GM13976 (cell line): ENCODE results near the gene SPOCK1.

Experiments used
- DNase-seq: peaks from one replicate; pipeline ENCODE4 v3.0.0; 2012; ENCODE audit warnings: low spot score
- CTCF ChIP-seq: IDR thresholded peaks from 2 replicates; pipeline ENCODE4 v1.5.1; 2012; ENCODE audit warnings: borderline replicate concordance, mild to moderate bottlenecking; ENCODE audit not compliant: insufficient read depth; ENCODE audit errors: extremely low read depth, missing control alignments, control extremely low read depth
- in situ Hi-C: fragments of 300-500 bp; cut with MboI; formaldehyde crosslinking; loops from one replicate; pipeline ENCODE4 v1.12.0; 2022; ENCODE audit warnings: low sequenced_read_pairs, mixed read lengths, inconsistent platforms; ENCODE audit not compliant: unreplicated experiment

The SPOCK1 gene

GRCh38 chr5:137333928-137334327 is 165.2 kb downstream of the SPOCK1 start:
- no peak for TF ChIP-seq CTCF
- in situ Hi-C loops, result no loop called here

DNA sequence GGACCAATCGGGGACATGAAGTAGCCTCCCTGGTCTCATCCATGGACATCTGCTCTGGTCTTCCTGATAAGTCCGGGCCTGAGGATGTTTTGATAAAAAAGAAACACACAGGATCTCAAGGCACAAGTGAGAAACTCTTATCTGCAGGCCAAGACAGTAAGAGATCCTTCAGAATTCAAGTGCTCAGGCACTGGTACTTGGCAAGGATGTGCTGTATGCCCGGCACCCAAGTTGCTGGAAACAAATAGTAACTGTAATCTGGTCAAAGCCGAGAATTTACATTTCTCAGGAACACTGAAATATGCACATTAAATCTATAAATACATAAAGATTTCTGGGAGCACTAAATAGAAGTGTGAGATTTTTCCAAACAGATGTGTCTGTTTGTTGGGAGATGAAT is 165.7 kb downstream of the SPOCK1 start:
- in situ Hi-C loops, result no loop called here
- TF ChIP-seq CTCF, result no peak

More at GRCh38 chr5:137333928-137334327, 165.2 kb downstream of the SPOCK1 start:
- DNase-seq, result no peak

DNA sequence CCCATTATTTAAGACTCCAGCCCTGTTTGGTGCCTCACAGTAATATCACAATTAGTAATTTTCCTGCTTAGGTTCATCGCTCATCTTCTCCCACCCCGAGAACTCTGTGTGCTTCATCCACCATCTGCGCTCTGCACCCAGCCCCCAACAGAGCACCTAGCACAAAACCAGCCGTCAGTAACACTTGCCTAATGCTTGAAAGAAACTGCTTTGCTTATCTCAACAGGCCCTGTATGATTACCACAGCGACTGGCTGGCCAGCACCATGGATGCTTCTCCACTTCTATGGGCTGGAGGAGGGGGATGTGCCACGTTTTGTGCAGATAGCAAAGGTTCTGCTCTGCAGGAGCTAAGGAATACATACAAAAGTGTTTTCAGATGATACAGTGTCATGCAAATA is 166.8 kb downstream of the SPOCK1 start:
- TF ChIP-seq CTCF, result no peak
- in situ Hi-C loops, result no loop called here
- no peak for DNase-seq

More for the DNA sequence above, 165.7 kb downstream of the SPOCK1 start:
- DNase-seq, result no peak

DNA sequence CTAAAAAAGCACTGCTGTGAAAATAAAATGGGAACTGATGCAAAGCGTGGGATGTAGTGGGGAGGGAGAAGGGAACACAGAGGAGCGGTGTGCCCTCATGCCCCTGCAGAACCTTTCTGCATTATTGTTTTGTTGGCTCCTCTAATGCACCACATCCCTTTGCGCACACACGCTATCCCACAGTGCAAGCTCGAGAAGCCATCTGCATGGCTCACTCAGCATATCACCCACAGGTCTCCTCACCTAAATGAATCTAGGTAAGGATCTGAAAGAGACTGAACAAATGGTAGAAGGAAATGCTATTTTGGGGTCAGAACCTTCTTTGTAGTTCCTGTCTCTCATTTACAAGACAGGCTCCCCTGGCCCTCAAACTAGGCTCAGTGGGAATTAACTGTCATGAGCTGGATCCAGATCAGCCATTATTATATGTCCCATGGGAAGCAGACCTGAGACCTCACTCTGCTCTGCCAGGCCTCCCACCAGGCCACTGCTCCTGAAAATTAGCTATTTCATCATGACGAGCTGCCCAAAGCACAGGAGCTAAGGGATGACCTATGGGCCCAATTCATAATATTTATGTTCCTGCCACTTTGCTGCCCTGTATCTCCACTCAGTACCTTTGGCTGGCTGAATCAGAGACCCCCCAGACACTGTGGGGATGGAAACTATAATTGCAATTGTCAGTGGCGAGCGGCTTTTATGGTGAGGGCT is 169.4 kb downstream of the SPOCK1 start:
- TF ChIP-seq CTCF, result no peak
- no peak for DNase-seq

GRCh38 chr5:137328991-137329390 is 170.1 kb downstream of the SPOCK1 start:
- TF ChIP-seq CTCF, result no peak
- in situ Hi-C loops, result no loop called here
- no peak for DNase-seq

More for the DNA sequence above, 169.4 kb downstream of the SPOCK1 start:
- in situ Hi-C loops, result no loop called here

- no peak for TF ChIP-seq CTCF
- in situ Hi-C loops, result no loop called here
- DNase-seq, result no peak
Observed at GRCh38 chr5:137328463-137328862, 170.7 kb downstream of the SPOCK1 start.
